Central memory CD8-positive, alpha-beta T cell (primary cell): ENCODE measurements around the gene KLHL21.
"Not testable (repeated sequence)": the region's sequence is repeated elsewhere in the genome, so short reads cannot be mapped to it uniquely, and the experiment has no call there.

Experiments used
- ATAC-seq: fragments of 150-1000 bp; cut with Tn5 transposase; replicated peaks from 2 replicates; pipeline ENCODE4 v1.10.0; 2022; ENCODE audit warnings: mild to moderate bottlenecking, moderate FRiP score, moderate number of reproducible peaks; ENCODE audit not compliant: poor library complexity, severe bottlenecking; ENCODE audit errors: extremely low read depth
- DNase-seq, 2 donors: peaks; one replicate each; pipeline ENCODE4 v3.0.0; 2021; ENCODE audit warnings: low spot score in 2 of 2
- H3K27ac Mint-ChIP-seq: one replicate; pipeline ENCODE4 v1.8.0; 2022; ENCODE audit warnings: low read depth, mild to moderate bottlenecking, moderate library complexity, mixed read lengths
- H3K27me3 Mint-ChIP-seq: one replicate; pipeline ENCODE4 v1.8.0; 2022; ENCODE audit warnings: mixed read lengths
- H3K36me3 Mint-ChIP-seq: one replicate; pipeline ENCODE4 v1.8.0; 2022; ENCODE audit warnings: mild to moderate bottlenecking, moderate library complexity, mixed read lengths; ENCODE audit not compliant: insufficient read depth
- H3K4me1 Mint-ChIP-seq: one replicate; pipeline ENCODE4 v1.8.0; 2022; ENCODE audit warnings: mixed read lengths
- H3K4me3 Mint-ChIP-seq: one replicate; pipeline ENCODE4 v1.8.0; 2022; ENCODE audit warnings: mild to moderate bottlenecking, moderate library complexity, mixed read lengths
- H3K9me3 Mint-ChIP-seq: one replicate; pipeline ENCODE4 v1.8.0; 2022; ENCODE audit warnings: mixed read lengths

Gene KLHL21

DNA sequence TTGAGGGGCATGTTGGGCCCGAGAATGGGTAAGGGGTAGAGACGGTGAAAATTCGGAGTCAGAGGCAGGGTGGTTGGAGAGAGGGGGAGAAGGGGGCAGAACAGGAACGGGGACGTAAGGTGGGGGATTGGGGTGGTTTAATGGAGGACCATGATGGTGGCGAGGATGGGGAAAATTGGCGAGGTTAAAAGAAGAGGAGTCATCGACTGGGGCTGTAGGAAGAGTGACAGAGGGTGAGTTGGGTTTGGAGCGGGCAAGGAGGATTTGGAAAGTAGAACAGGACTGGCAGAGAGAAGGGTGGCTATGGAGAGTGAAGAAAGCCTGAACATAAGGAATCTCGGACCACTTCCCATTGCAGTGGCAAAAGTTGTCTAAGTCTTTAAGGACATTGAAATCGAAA is 33.6 kb downstream of the KLHL21 start:
- H3K36me3 Mint-ChIP-seq: no peaks in the 10 kb centered on the region
- DNase-seq (no peak), ATAC-seq (no peak)
- H3K9me3 Mint-ChIP-seq: no peaks in the 10 kb centered on the region
- no peaks in the 10 kb centered on the region for H3K27me3 Mint-ChIP-seq
- no peaks in the 10 kb centered on the region for H3K4me1 Mint-ChIP-seq
- H3K27ac Mint-ChIP-seq: no peak overlapping the region
- no peak overlapping the region for H3K4me3 Mint-ChIP-seq

DNA sequence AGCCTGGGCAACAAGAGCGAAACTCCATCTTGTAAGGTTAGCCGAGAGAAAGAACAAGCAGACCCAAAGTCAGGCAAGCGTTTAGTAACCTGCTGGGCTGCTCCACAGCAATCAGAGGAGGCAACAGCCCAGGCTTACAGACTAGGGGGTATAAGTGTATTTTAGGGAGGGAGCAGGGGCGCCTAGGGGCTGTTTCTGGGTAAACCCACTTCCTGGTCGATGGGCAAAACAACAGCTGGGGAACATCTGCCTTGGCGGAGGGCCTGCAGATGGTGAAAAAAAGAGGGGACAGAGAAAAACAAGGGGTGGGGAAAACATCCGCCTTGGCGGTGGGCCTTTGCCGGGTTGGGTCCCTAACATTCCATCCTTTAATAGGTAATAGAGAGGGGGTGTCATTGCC is 42.4 kb downstream of the KLHL21 start:
- Mint-ChIP-seq H3K27ac (no peak overlapping the region), H3K36me3 (peaks cover 4% of the 10 kb centered on the region)

DNA sequence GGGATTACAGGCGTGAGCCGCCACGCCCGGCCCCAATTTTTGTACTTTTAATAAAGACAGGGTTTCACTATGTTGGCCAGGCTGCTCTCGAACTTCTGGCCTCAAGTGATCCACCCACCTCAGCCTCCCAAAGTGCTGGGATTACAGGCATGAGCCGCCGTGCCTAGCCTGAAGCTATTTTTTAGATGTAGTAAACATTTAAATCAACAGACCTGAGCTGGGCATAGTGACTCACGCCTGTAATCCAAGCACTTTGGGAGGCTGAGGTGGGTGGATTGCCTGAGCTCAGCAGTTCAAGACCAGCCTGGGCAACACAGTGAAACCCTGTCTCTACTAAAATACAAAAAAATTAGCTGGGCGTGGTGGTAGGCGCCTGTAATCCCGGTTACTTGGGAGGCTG is 43.5 kb downstream of the KLHL21 start:
- not testable (repeated sequence) for H3K9me3 Mint-ChIP-seq, H3K36me3 Mint-ChIP-seq, H3K4me3 Mint-ChIP-seq, ATAC-seq, H3K27me3 Mint-ChIP-seq, DNase-seq, H3K27ac Mint-ChIP-seq, H3K4me1 Mint-ChIP-seq

More for the DNA sequence above, 42.4 kb downstream of the KLHL21 start:
- H3K9me3 Mint-ChIP-seq: no peaks in the 10 kb centered on the region
- DNase-seq (no peak), ATAC-seq (no peak)
- H3K4me3 Mint-ChIP-seq: no peak overlapping the region
- H3K27me3 Mint-ChIP-seq: no peaks in the 10 kb centered on the region
- H3K4me1 Mint-ChIP-seq: no peaks in the 10 kb centered on the region

DNA sequence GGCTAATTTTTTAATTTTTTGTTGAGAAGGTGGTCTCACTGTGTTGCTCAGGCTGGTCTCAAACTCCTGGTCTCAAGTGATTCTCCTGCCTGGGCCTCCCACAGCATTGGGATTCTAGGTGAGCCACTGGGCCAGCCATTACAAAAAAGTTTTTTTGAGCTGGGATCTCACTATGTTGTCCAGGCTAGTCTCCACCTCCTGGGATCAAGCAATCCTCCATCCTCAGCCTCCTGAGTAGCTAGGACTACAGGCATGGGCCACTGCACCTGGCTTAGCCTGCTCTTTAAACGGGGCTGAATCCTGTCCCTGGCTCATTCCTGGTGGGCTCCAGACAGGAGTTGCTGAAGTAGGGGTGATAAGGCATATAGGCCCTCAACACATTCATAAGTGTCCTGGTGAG is 45.1 kb downstream of the KLHL21 start:
- DNase-seq: no peak
- no peak overlapping the region for H3K27ac Mint-ChIP-seq
- peaks cover 6% of the 10 kb centered on the region for H3K4me1 Mint-ChIP-seq
- H3K9me3 Mint-ChIP-seq: no peaks in the 10 kb centered on the region
- no peaks in the 10 kb centered on the region for H3K27me3 Mint-ChIP-seq
- no peak for ATAC-seq
- H3K36me3 Mint-ChIP-seq: peaks cover 7% of the 10 kb centered on the region
- H3K4me3 Mint-ChIP-seq: no peak overlapping the region

DNA sequence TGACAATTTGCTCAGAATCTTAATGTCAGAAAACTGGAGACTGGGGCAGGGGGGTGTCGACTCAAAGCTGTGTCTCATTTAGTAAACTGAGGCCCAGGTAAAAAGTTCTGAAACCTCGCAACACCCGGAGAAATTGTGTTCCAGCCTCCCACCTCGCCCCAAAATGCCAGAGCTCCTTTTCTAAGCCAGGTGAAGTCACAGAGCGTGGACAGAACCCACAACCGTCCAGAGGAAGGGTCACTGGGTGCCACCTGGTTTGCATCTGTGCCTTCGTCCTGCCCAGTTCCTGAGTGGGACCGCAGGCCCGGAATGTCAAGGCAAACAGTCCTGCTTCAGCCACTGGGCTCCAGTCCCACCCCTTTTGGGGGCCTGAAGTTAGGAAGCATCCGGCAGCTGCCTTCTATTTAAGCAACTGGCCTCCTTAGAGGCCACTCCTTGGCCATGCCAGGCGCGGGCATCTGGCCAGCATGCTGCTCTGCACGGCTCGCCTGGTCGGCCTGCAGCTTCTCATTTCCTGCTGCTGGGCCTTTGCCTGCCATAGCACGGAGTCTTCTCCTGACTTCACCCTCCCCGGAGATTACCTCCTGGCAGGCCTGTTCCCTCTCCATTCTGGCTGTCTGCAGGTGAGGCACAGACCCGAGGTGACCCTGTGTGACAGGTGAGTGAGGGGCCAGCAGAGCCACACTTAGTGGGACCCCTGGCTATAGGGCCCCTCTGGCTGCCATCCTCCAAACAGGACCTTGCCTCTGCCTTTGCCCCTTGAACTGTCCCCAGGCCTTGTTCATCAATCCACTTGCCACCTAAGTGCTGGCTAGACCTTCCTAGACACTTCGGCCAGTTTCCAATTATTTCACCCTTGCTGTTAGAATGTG is 47.5 kb downstream of the KLHL21 start, which contains the start of gene TAS1R1:
TSS of gene TAS1R1 (plus strand) at position 401 of the 872 bp plus-strand sequence. CDS start at position 468, 67 bp downstream.
- ATAC-seq (no peak), DNase-seq (no peak)
- Mint-ChIP-seq H3K9me3 (no peaks in the 10 kb centered on the region), H3K4me3 (peak within 1 kb of the TSS; percentile 77), H3K4me1 (peaks cover 7% of the 10 kb centered on the region), H3K27ac (no peak within 1 kb of the TSS), H3K27me3 (no peaks in the 10 kb centered on the region), H3K36me3 (peaks cover 14% of the 10 kb centered on the region)

DNA sequence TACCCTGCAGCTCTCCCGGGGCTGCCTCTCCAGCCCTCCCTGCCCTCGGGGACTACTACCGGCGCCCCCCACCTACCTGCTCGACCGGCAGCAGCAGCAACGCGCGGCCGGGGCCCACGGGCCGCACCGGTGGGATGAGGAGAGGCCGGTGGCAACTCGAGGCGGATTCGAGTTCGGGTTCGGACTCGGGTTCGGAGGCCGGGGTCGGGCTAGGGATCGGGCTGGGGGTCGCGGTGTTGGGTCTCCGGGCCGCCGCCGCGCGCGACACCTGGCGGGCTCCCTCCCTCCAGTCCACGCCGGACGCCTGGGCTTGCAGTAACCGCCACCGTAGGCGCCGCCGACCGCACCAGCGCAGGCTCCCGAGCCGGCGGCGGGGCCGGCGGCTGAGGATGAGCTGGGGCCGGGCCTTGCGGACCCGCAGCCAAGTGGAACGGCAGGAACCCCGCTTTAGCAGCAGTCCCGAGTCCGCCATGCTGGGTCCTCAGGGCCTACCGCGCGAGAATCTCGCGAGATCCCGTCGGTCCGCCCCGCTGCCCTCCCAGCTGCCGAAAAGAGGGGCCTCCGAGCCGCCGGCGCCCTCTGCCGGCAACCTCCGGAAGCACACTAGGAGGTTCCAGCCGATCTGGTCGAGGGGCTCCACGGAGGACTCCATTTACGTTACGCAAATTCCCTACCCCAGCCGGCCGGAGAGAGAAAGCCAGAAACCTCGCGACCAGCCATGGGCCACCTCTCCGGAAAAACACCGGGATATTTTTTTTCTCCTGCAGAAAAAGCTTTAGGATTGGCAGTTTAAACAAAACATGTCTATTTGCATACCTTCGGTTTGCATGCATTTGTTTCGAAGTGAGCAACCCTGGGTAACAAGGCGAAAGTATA is 48.4 kb downstream of the KLHL21 start, which contains the start of gene NOL9:
TSS of gene NOL9 (minus strand) at position 483 of the 876 bp plus-strand sequence. CDS start at position 472, 11 bp downstream.
- H3K27ac Mint-ChIP-seq: peak within 1 kb of the TSS; percentile 44
- no peaks in the 10 kb centered on the region for H3K9me3 Mint-ChIP-seq
- peak; percentile 89 to 90 for DNase-seq
- no peaks in the 10 kb centered on the region for H3K27me3 Mint-ChIP-seq
- peak within 1 kb of the TSS; percentile 77 for H3K4me3 Mint-ChIP-seq
- H3K36me3 Mint-ChIP-seq: peaks cover 21% of the 10 kb centered on the region
- H3K4me1 Mint-ChIP-seq: peaks cover 7% of the 10 kb centered on the region
- ATAC-seq: peak; percentile 97

DNA sequence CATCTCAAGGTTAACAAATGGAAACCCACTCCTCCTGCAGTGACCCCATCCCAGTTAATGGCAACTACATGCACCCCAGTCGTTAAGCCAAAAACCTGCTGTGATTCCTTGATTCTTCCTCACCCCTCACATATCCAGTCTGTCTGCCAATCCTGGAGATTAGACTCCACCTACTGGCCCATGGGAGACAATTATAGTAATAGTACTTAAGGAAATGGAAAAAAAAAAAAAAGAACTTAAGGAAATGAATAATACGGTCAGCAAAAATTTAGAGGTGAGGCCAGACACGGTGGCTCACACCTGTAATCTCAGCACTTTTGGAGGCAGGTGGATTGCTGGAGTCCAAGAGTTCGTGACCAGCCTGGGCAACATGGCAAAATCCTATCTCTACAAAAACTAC is 55.4 kb downstream of the KLHL21 start:
- H3K27ac Mint-ChIP-seq: peak overlapping the region; percentile 69
- peaks cover 19% of the 10 kb centered on the region for H3K4me1 Mint-ChIP-seq
- DNase-seq (no peak), ATAC-seq (no peak)
- H3K4me3 Mint-ChIP-seq: no peak overlapping the region
- no peaks in the 10 kb centered on the region for H3K9me3 Mint-ChIP-seq
- H3K27me3 Mint-ChIP-seq: no peaks in the 10 kb centered on the region
- peaks cover 54% of the 10 kb centered on the region for H3K36me3 Mint-ChIP-seq

DNA sequence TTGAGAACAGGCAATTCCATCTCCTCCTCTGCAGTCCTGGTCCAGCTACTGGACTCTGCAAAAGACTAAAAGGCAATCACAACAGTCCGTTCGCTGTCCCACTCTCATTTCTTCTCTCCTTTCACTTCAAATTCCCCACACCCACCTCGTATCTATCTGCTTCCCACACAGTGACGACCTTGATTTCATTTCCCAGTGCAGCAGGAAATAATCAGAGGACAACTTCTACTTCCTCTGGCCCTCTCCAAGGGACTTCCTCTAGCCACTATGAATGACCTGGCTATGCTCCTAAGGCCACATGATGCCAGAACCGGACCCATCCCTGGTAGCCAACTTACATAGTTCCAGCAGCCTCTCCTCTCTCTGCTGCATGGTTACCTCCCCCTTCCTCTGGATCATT is 56.3 kb downstream of the KLHL21 start:
- DNase-seq: no peak
- Mint-ChIP-seq H3K27ac (peak overlapping the region; percentile 69), H3K4me1 (peaks cover 19% of the 10 kb centered on the region), H3K27me3 (no peaks in the 10 kb centered on the region), H3K4me3 (peak overlapping the region; percentile 6), H3K9me3 (no peaks in the 10 kb centered on the region), H3K36me3 (peaks cover 59% of the 10 kb centered on the region)
- ATAC-seq: no peak

DNA sequence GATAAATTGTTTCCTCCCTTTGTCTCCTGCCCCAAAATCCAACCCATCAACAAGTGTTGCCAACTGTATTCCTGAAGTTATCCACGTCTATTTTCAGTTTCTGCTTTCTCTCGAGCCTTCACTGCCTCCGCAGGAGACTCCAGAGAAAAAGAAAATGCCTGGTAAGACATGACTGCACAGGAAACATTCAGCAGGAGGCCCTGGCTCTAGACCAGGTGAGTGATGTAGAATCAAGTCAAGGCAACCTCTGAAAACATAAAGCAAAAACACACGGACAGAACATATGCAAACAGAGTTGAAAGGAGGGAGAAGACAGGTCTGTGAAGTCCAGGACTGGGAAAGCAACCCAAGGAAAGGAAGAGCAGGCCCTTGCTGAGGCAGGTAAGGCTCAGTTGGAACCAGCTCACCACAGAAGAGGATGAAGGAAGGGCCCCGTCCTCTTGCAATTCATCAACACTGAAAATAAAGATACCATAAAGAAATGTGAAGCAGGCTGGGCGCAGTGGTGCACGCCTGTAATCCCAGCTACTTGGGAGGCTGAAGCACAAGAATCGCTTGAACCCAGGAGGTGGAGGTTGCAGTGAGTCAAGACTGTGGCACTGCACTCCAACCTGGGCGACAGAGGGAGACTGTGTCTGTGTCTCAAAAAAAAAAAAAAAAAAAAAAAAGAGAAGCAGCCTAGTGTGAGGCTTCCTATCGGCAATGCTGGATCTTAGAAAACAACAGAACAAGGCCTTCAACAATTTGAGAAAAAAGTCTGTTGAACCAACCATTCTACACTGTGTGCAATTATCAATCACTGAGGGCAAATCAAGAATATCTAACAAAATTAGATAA is 57.2 kb downstream of the KLHL21 start:
- DNase-seq (no peak), ATAC-seq (no peak)
- Mint-ChIP-seq H3K27me3 (no peaks in the 10 kb centered on the region), H3K36me3 (peaks cover 64% of the 10 kb centered on the region), H3K9me3 (no peaks in the 10 kb centered on the region), H3K27ac (peak overlapping the region; percentile 74), H3K4me3 (no peak overlapping the region), H3K4me1 (peaks cover 19% of the 10 kb centered on the region)

DNA sequence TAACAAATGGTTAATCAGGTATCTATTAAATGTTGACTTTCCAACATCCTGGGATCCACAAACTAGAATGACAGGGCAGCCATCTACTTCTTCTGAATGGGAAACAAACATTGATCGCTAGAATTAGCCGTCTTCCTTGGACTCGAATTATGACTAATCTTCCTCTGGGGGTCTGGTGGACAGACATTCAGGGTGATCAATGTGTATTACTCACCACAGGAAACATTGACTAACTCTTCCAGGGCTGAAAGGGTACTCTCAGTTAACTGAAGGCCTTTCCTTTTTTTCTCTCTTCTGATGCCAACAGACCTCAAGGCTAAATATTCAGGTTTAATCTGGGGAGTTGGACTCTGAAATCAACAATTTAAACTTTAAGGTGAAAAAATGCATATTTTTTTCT is 57.8 kb downstream of the KLHL21 start:
- H3K27me3 Mint-ChIP-seq: no peaks in the 10 kb centered on the region
- ATAC-seq (no peak), DNase-seq (no peak)
- peaks cover 19% of the 10 kb centered on the region for H3K4me1 Mint-ChIP-seq
- peak overlapping the region; percentile 74 for H3K27ac Mint-ChIP-seq
- H3K4me3 Mint-ChIP-seq: no peak overlapping the region
- no peaks in the 10 kb centered on the region for H3K9me3 Mint-ChIP-seq
- peaks cover 62% of the 10 kb centered on the region for H3K36me3 Mint-ChIP-seq
